Nasal cavity respiratory epithelium epithelial cell of viscerocranial mucosa (primary cell): Measurements from ENCODE around the gene VTCN1. TPM values are rescaled to one million over a fixed set of nuclear protein-coding genes. Genes with fewer than 3 reads are reported as not detected.

Source experiments
- total RNA-seq: library from RNA; depleted of rRNA; stranded (reverse); fragments of >200 nt; gene quantifications from 2 replicates; pipeline ENCODE4 v1.2.3, GENCODE V29; 2014

Gene VTCN1
- under 0.01 and 12.9 TPM in 2 replicates for total RNA-seq

GRCh38 chr1:117210831-117211261, at the start of gene VTCN1:
VTCN1 (minus strand) TSS chr1:117210927; CDS start chr1:117210855, 72 bp downstream.

GRCh38 chr1:117121589-117122329, 89.0 kb downstream of the VTCN1 start, which contains the start of gene TRIM45:
TRIM45 (minus strand) TSS chr1:117121749; CDS start chr1:117121201, 548 bp downstream.

Other genes starting within 250 kb of the VTCN1 start
- 0.34 and 1.8 TPM in 2 replicates for gene CD101, start 209.2 kb downstream of the VTCN1 start, total RNA-seq
- gene TTF2, start 150.6 kb downstream of the VTCN1 start, total RNA-seq = 19.1 and 25.1 TPM in 2 replicates
- 1.0 and 3.8 TPM in 2 replicates for gene TRIM45, start 89.2 kb downstream of the VTCN1 start, total RNA-seq
- gene MAN1A2, start 156.5 kb upstream of the VTCN1 start, total RNA-seq = 55.2 and 61.5 TPM in 2 replicates